Measurements from ENCODE around the gene ZSWIM8. TPM values are rescaled to one million over a fixed set of nuclear protein-coding genes. Genes with fewer than 3 reads are reported as not detected.
"Not testable (repeated sequence)": the region's sequence is repeated elsewhere in the genome, so short reads cannot be mapped to it uniquely, and the experiment has no call there.

Gene ZSWIM8
- total RNA-seq, 2 donors from 2014 or later: 121 to 148 TPM

- no peak overlapping the region for H3K27ac Mint-ChIP-seq
- no peak for ATAC-seq
Observed at GRCh38 chr10:73819513-73820093, 34.2 kb downstream of the ZSWIM8 start.

GRCh38 chr10:73823391-73823790, 38.0 kb downstream of the ZSWIM8 start:
- Mint-ChIP-seq H3K9me3 (no peaks in the 10 kb centered on the region), H3K27me3 (no peaks in the 10 kb centered on the region), H3K4me3 (no peak overlapping the region), H3K4me1 (ENCODE audit: low read depth in 2 of 2) (peaks cover 0 to 6% of the 10 kb centered on the region in 2 donors), H3K27ac (no peak overlapping the region), H3K36me3 (no peaks in the 10 kb centered on the region)
- DNase-seq (ENCODE audit: low spot score) (peak; percentile 10), ATAC-seq (no peak)

More at GRCh38 chr10:73819513-73820093, 34.2 kb downstream of the ZSWIM8 start:
- Mint-ChIP-seq H3K4me3 (no peak overlapping the region), H3K9me3 (no peaks in the 10 kb centered on the region), H3K36me3 (no peaks in the 10 kb centered on the region), H3K27me3 (no peaks in the 10 kb centered on the region), H3K4me1 (ENCODE audit: low read depth in 2 of 2) (peaks cover 6 to 7% of the 10 kb centered on the region in 2 donors)
- DNase-seq (ENCODE audit: low spot score): no peak

- H3K4me1 Mint-ChIP-seq (ENCODE audit: low read depth in 2 of 2): peaks cover 0 to 2% of the 10 kb centered on the region in 2 donors
- no peaks in the 10 kb centered on the region for H3K9me3 Mint-ChIP-seq
- no peak for ATAC-seq
- peak; percentile 15 for DNase-seq (ENCODE audit: low spot score)
- no peaks in the 10 kb centered on the region for H3K27me3 Mint-ChIP-seq
- H3K36me3 Mint-ChIP-seq: no peaks in the 10 kb centered on the region
- H3K4me3 Mint-ChIP-seq: no peak overlapping the region
- no peak overlapping the region for H3K27ac Mint-ChIP-seq
Observed at GRCh38 chr10:73824146-73824725, 38.8 kb downstream of the ZSWIM8 start.

GRCh38 chr10:73827346-73828089, 42.1 kb downstream of the ZSWIM8 start:
- Mint-ChIP-seq H3K27me3 (no peaks in the 10 kb centered on the region), H3K4me3 (no peak overlapping the region), H3K9me3 (no peaks in the 10 kb centered on the region), H3K36me3 (no peaks in the 10 kb centered on the region), H3K4me1 (ENCODE audit: low read depth in 2 of 2) (no peaks in the 10 kb centered on the region), H3K27ac (peak overlapping the region in 1 of 2 donors; percentile 56)
- peak; percentile 49 for DNase-seq (ENCODE audit: low spot score)
- peak in 1 of 2 donors; percentile 28 for ATAC-seq

GRCh38 chr10:73828161-73828560, 42.8 kb downstream of the ZSWIM8 start:
- DNase-seq (ENCODE audit: low spot score): no peak
- peak overlapping the region in 1 of 2 donors; percentile 56 for H3K27ac Mint-ChIP-seq
- no peak for ATAC-seq

GRCh38 chr10:73829090-73829489, 43.7 kb downstream of the ZSWIM8 start:
- H3K4me1 Mint-ChIP-seq (ENCODE audit: low read depth in 2 of 2); H3K9me3 Mint-ChIP-seq; H3K4me3 Mint-ChIP-seq; H3K27ac Mint-ChIP-seq; DNase-seq (ENCODE audit: low spot score); H3K27me3 Mint-ChIP-seq; H3K36me3 Mint-ChIP-seq; ATAC-seq: not testable (repeated sequence)

More at GRCh38 chr10:73828161-73828560, 42.8 kb downstream of the ZSWIM8 start:
- Mint-ChIP-seq H3K4me1 (ENCODE audit: low read depth in 2 of 2) (no peaks in the 10 kb centered on the region), H3K36me3 (no peaks in the 10 kb centered on the region), H3K4me3 (no peak overlapping the region), H3K9me3 (no peaks in the 10 kb centered on the region), H3K27me3 (no peaks in the 10 kb centered on the region)

GRCh38 chr10:73836427-73836980, 51.1 kb downstream of the ZSWIM8 start:
- peak overlapping the region in 1 of 2 donors; percentile 15 for H3K27ac Mint-ChIP-seq
- no peaks in the 10 kb centered on the region for H3K27me3 Mint-ChIP-seq
- DNase-seq (ENCODE audit: low spot score) (no peak), ATAC-seq (no peak)
- no peaks in the 10 kb centered on the region for H3K4me1 Mint-ChIP-seq (ENCODE audit: low read depth in 2 of 2)
- no peak overlapping the region for H3K4me3 Mint-ChIP-seq
- no peaks in the 10 kb centered on the region for H3K9me3 Mint-ChIP-seq
- H3K36me3 Mint-ChIP-seq: no peaks in the 10 kb centered on the region

GRCh38 chr10:73837072-73837471, 51.7 kb downstream of the ZSWIM8 start:
- Mint-ChIP-seq H3K27me3 (no peaks in the 10 kb centered on the region), H3K36me3 (no peaks in the 10 kb centered on the region), H3K27ac (no peak overlapping the region), H3K4me3 (no peak overlapping the region), H3K9me3 (no peaks in the 10 kb centered on the region), H3K4me1 (ENCODE audit: low read depth in 2 of 2) (no peaks in the 10 kb centered on the region)
- no peak for DNase-seq (ENCODE audit: low spot score)
- no peak for ATAC-seq

GRCh38 chr10:73838008-73838567, 52.7 kb downstream of the ZSWIM8 start:
- H3K27ac Mint-ChIP-seq: no peak overlapping the region
- ATAC-seq (no peak), DNase-seq (ENCODE audit: low spot score) (no peak)
- H3K36me3 Mint-ChIP-seq: no peaks in the 10 kb centered on the region
- H3K9me3 Mint-ChIP-seq: no peaks in the 10 kb centered on the region
- H3K4me3 Mint-ChIP-seq: no peak overlapping the region
- H3K27me3 Mint-ChIP-seq: no peaks in the 10 kb centered on the region
- no peaks in the 10 kb centered on the region for H3K4me1 Mint-ChIP-seq (ENCODE audit: low read depth in 2 of 2)

- Mint-ChIP-seq H3K4me3 (no peak overlapping the region), H3K36me3 (no peaks in the 10 kb centered on the region)
Observed at GRCh38 chr10:73838827-73839226, 53.4 kb downstream of the ZSWIM8 start.

GRCh38 chr10:73839276-73839966, 54.0 kb downstream of the ZSWIM8 start:
- Mint-ChIP-seq H3K9me3 (no peaks in the 10 kb centered on the region), H3K4me1 (ENCODE audit: low read depth in 2 of 2) (peaks cover 0 to 4% of the 10 kb centered on the region in 2 donors), H3K27ac (no peak overlapping the region), H3K36me3 (no peaks in the 10 kb centered on the region), H3K4me3 (no peak overlapping the region), H3K27me3 (no peaks in the 10 kb centered on the region)
- ATAC-seq (peak in 1 of 2 donors; percentile 20), DNase-seq (ENCODE audit: low spot score) (no peak)

More at GRCh38 chr10:73838827-73839226, 53.4 kb downstream of the ZSWIM8 start:
- Mint-ChIP-seq H3K9me3 (no peaks in the 10 kb centered on the region), H3K27ac (no peak overlapping the region), H3K27me3 (no peaks in the 10 kb centered on the region), H3K4me1 (ENCODE audit: low read depth in 2 of 2) (peaks cover 0 to 3% of the 10 kb centered on the region in 2 donors)
- ATAC-seq (no peak), DNase-seq (ENCODE audit: low spot score) (no peak)

- Mint-ChIP-seq H3K27ac (no peak overlapping the region), H3K27me3 (no peaks in the 10 kb centered on the region), H3K36me3 (no peaks in the 10 kb centered on the region), H3K4me3 (no peak overlapping the region), H3K4me1 (ENCODE audit: low read depth in 2 of 2) (peaks cover 0 to 4% of the 10 kb centered on the region in 2 donors), H3K9me3 (no peaks in the 10 kb centered on the region)
- ATAC-seq: no peak
- no peak for DNase-seq (ENCODE audit: low spot score)
Observed at GRCh38 chr10:73840056-73840402, 54.6 kb downstream of the ZSWIM8 start.

- peak in 1 of 2 donors; percentile 15 for ATAC-seq
- H3K4me3 Mint-ChIP-seq: no peak overlapping the region
- no peaks in the 10 kb centered on the region for H3K27me3 Mint-ChIP-seq
- no peak overlapping the region for H3K27ac Mint-ChIP-seq
- DNase-seq (ENCODE audit: low spot score): no peak
- no peaks in the 10 kb centered on the region for H3K36me3 Mint-ChIP-seq
- no peaks in the 10 kb centered on the region for H3K9me3 Mint-ChIP-seq
- H3K4me1 Mint-ChIP-seq (ENCODE audit: low read depth in 2 of 2): peaks cover 0 to 4% of the 10 kb centered on the region in 2 donors
Observed at GRCh38 chr10:73840403-73841060, 55.1 kb downstream of the ZSWIM8 start.

Measured in natural killer cell treated with Interleukin-12 subunit alpha and Interleukin-12 subunit beta and Interleukin-15 and Interleukin-18, amount 100 ng/mL, for 72 hours (primary cell).